HL-60 (cell line): ENCODE results near the gene CHI3L1.

ENCODE experiments used
- CTCF ChIP-seq: IDR thresholded peaks from one replicate; pipeline ENCODE4 v1.5.1; 2011; ENCODE audit warnings: low read length, control low read depth, inconsistent platforms; ENCODE audit not compliant: insufficient read depth
- POLR2AphosphoS5 ChIP-seq: IDR thresholded peaks from 2 replicates; pipeline ENCODE4 v1.6.1; 2012; ENCODE audit warnings: low read depth
- SPI1 ChIP-seq: IDR thresholded peaks from 2 replicates; pipeline ENCODE4 v1.6.1; 2012; ENCODE audit warnings: low read depth, mild to moderate bottlenecking, borderline replicate concordance

GRCh38 chr1:203185585-203185984 is 919 bp downstream of the CHI3L1 start:
- TF ChIP-seq SPI1 = no peak
- TF ChIP-seq POLR2AphosphoS5 = no peak
- TF ChIP-seq CTCF = no peak
